Stimulated activated CD8-positive, alpha-beta memory T cell treated with anti-CD3 and anti-CD28 coated beads, Interleukin-12 subunit alpha, Interleukin-12 subunit beta, amount 100 ng/mL, for 4 hours (primary cell): ENCODE data around the gene OR2T6.
"Not testable (repeated sequence)": the region's sequence is repeated elsewhere in the genome, so short reads cannot be mapped to it uniquely, and the experiment has no call there.

ENCODE experiments used
- DNase-seq: peaks from one replicate; pipeline ENCODE4 v3.0.0-alpha.2; 2020; ENCODE audit warnings: low read depth

Gene OR2T6

DNA sequence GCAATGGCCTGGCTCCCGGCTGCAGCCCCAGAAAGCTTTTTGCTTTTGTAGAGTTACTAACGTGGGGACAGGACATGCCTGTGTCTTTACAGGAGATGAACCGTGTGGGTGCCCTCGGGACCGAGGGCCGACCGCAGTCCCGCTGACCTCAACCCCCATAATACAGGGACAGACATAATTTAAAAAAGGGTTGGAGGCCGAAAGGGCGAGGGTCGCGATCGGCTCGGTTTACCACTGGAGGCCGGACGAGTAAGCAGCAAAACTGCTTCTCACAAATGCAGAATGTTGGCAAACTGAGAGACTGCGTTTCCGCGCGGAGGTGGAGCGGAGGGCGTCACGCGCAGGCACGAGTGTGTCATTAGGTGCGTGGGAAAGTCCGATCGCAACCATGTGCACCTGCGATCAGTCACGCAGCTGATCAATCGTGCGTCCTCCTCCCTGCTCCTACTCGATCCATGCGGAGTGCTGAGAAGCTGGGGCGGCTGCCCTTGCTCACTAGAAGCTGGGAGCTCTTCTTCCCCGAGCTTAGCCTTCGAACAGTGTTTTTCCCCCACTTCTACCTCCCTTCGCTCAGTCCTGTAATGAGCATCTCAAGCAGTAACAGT, 58.4 kb downstream of the OR2T6 start:
- not testable (repeated sequence) for DNase-seq

DNA sequence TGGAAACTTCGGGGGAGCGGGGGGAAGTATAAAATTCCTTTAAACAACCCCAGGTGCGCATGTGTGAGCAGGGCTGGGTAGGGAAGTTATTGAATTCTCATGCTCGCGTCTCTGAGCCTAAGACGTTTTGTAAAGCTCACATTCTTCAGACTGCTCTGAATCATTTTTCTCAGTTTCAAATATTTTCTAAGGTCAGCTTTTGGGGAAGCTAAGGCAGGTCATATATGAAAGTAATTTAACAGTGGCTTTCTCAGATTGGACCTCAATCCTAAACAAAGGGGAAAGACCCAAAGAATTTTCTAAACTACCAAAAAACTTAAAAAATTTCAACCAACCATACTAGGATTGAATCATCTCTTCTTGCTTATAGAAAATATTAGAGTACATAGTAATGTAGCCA, 59.4 kb downstream of the OR2T6 start:
- DNase-seq, result not testable (repeated sequence)

DNA sequence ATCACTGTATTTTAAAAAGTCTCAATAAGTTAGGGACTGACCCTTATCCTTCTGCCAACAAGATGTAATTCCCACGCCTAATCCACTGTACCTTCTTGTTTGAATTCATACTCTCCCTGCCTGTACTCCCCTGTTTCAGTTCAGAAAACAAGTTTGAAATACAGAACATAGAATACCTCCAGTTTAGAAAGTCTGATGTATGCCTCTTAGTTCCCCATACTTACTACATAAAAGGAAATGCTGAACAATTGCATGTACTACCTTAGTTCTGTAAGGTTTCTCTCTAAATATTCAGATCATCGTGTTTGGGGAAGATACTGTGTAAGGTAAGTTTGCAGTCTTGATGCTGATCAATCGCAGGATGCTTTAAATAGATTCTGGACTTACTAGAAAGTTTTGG, 60.8 kb downstream of the OR2T6 start:
- not testable (repeated sequence) for DNase-seq

DNA sequence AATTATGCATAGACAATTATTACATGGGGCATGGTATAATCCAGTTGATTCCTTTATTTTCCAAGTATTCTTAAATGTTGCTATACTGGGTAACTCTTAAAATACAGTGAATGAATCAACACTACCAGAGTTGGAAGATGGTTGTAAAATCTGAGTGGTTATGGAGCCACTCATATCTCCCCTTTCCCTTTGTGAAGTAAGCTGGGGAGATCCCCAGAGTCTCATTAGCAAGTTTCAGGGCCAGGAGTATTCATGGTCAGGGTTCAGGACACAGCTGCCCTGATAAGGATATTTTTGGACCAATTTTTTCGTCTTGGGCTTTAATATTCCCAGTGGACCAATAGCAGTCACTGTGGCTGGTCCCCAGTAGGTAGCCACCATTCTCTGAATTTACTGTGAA, 63.1 kb downstream of the OR2T6 start:
- DNase-seq, result not testable (repeated sequence)

DNA sequence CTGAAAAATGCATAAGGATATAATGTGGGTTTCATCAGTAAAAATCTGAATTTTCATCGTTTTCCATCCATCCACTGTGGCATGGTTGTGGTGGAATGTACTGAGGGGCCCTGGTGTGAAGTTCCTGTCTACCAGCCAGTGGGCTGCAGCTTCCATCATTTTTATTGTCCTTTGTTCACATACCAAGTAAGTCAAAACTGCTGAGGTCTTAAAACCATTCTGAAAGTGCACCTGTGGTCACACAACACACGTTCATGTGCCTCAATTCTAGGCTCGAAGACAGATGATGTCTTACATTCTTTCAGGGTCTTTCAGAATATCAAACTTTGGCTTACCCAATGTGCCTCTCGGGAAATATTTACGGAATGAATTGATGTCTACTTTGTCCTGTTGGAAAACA, 63.7 kb downstream of the OR2T6 start:
- not testable (repeated sequence) for DNase-seq
